Retinal pigment epithelial cell (primary cell): ENCODE results near the gene SLC35F3.

Experiments used
- DNase-seq: peaks from one replicate; pipeline ENCODE4 v3.0.0-alpha.2; 2010; ENCODE audit warnings: low read depth
- H3K4me3 ChIP-seq: 2 replicates; pipeline ENCODE4 v1.5.1; 2011; ENCODE audit warnings: mild to moderate bottlenecking, low read length, control low read depth, moderate library complexity
- TF ChIP-seq, protein P1 (sequence below): conservative IDR thresholded peaks from 2 replicates; pipeline ENCODE4 v1.5.1; 2011; ENCODE audit warnings: low read depth, low read length, control low read depth, inconsistent platforms

Gene SLC35F3

DNA sequence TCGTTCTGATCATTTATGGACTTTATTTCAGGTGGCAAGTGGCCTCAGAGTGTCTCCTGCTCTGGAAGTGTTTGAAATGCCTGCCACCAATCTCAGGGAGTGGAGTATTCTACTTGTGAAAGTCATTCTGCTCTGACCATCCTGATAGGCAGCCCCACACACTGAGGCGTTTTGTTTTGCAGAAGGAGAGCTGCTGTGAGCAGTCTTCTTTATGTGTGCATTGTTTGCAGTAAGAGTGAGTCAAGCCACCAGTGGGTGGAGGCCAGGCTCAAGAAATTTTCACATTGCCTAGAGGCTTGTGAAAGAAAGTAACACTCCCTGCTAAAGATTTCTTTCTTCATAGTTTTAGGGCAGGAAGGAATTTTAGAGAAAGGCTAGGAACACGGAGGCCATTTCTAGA is 204.4 kb downstream of the SLC35F3 start:
- H3K4me3 ChIP-seq, result no peak overlapping the region
- DNase-seq, result no peak
- TF ChIP-seq, protein P1, sequence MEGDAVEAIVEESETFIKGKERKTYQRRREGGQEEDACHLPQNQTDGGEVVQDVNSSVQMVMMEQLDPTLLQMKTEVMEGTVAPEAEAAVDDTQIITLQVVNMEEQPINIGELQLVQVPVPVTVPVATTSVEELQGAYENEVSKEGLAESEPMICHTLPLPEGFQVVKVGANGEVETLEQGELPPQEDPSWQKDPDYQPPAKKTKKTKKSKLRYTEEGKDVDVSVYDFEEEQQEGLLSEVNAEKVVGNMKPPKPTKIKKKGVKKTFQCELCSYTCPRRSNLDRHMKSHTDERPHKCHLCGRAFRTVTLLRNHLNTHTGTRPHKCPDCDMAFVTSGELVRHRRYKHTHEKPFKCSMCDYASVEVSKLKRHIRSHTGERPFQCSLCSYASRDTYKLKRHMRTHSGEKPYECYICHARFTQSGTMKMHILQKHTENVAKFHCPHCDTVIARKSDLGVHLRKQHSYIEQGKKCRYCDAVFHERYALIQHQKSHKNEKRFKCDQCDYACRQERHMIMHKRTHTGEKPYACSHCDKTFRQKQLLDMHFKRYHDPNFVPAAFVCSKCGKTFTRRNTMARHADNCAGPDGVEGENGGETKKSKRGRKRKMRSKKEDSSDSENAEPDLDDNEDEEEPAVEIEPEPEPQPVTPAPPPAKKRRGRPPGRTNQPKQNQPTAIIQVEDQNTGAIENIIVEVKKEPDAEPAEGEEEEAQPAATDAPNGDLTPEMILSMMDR, result no peak

GRCh38 chr1:234109840-234110239 is 205.4 kb downstream of the SLC35F3 start:
- TF ChIP-seq, protein P1, result no peak
- no peak overlapping the region for H3K4me3 ChIP-seq
- DNase-seq, result no peak

- no peak for DNase-seq
- TF ChIP-seq, protein P1, result peak; percentile 34
- H3K4me3 ChIP-seq, result no peak overlapping the region
These were observed 207.1 kb downstream of the SLC35F3 start for GRCh38 chr1:234111458-234112142.

GRCh38 chr1:234114648-234115307 is 210.3 kb downstream of the SLC35F3 start:
- peak; percentile 6 for DNase-seq
- TF ChIP-seq, protein P1, result peak; percentile 71
- no peak overlapping the region for H3K4me3 ChIP-seq

DNA sequence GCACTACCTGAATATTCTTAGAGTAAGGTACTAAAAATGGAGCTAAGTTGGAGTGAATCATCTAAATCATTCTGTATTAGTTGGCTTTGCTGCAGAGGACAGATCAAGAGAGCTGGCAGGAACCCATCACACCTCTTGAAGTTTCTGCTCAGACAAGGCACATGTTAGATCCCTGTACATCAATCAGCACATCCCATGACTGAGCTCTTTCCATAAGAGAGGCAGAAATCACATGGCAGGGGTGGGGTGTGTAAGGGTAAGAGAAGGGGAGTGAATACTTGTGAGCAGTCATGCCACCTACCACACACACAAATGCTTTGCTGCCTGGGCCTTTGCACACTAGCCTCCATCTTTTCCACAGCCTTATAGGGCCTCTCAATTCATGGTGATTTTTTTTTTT is 214.4 kb downstream of the SLC35F3 start:
- TF ChIP-seq, protein P1, result no peak
- DNase-seq, result no peak
- H3K4me3 ChIP-seq, result no peak overlapping the region

GRCh38 chr1:234119431-234119830 is 215.0 kb downstream of the SLC35F3 start:
- H3K4me3 ChIP-seq, result no peak overlapping the region
- no peak for DNase-seq
- TF ChIP-seq, protein P1, result no peak
